ENCODE measurements around the gene RWDD3. TPM values are rescaled to one million over a fixed set of nuclear protein-coding genes. Genes with fewer than 3 reads are reported as not detected.

Gene RWDD3
- total and polyA plus RNA-seq, 2 of the 13 experiments (the other 11 are each of a cell fraction or from before 2014, with no cell fraction given) = 18.3 to 21.2 TPM

- FAIRE-seq = no peak
- H4K20me1 ChIP-seq (ENCODE audit: insufficient read depth, low read length) = no peaks in the 10 kb centered on the region
- no peaks in the 10 kb centered on the region for H3K4me1 ChIP-seq (ENCODE audit: insufficient read depth, low read length)
- H3K9me3 ChIP-seq (ENCODE audit: low read length) = no peaks in the 10 kb centered on the region
- no TSS peak for BruUV-seq (replicated peaks)
- H3K4me2 ChIP-seq (ENCODE audit: low read depth, low read length) = no peak overlapping the region
- H3K4me3 ChIP-seq (replicated peaks in 1 of 3; ENCODE audit: insufficient read depth in 1 of 3, low read depth in 2 of 3, low read length in 3 of 3) = no peak overlapping the region
- ChIA-PET POLR2A (no interaction called here), CTCF (ENCODE audit: low intra/inter-chr PET ratio, low total read pairs) (no interaction called here)
- no CpG with 5 or more reads among the region's 1 CpG for WGBS (ENCODE audit: low lambda C conversion rate)
- H3K9ac ChIP-seq (ENCODE audit: insufficient read depth, low read depth, low read length) = no peak overlapping the region
- H3K27ac ChIP-seq (ENCODE audit: extremely low read length, insufficient read depth, low read length) = no peak overlapping the region
- in situ Hi-C loops (cut with HindIII; ENCODE audit: extremely low pct_ligation_motif_present, low pct_unique_long_range_greater_than_20kb) (loop anchor here (25.0 kb wide), 1 partner anchor 388 kb away; no protein-coding TSS in a partner anchor), intact Hi-C loops (cut with micrococcal nuclease; ENCODE audit: unreplicated experiment) (no loop called here)
- H2AFZ ChIP-seq (ENCODE audit: low read length) = no peak overlapping the region
- H3K79me2 ChIP-seq (ENCODE audit: insufficient read depth, low read length) = no peaks in the 10 kb centered on the region
- DNase-seq (ENCODE audit: low spot score) = no peak
- peaks cover 0 to 2% of the 10 kb centered on the region in 2 experiments; a peak in 1 of 5 replicates for H3K36me3 ChIP-seq (replicated peaks in 1 of 2; ENCODE audit: control insufficient read depth in 1 of 2, insufficient read depth in 2 of 2, low read length in 2 of 2)
- peak; percentile 32 for ATAC-seq
- no peaks in the 10 kb centered on the region for H3K27me3 ChIP-seq (ENCODE audit: control insufficient read depth in 1 of 2, insufficient read depth in 2 of 2, low read length in 2 of 2)
- TF ChIP-seq GLI4 (CRISPR knock-in tag; IDR thresholded peaks at IDR 0.05; ENCODE audit: borderline replicate concordance) (no peak), NFAT5 (CRISPR knock-in tag; IDR thresholded peaks at IDR 0.05) (no peak), MLX (CRISPR knock-in tag; IDR thresholded peaks at IDR 0.05) (no peak), CCDC6 (CRISPR knock-in tag; IDR thresholded peaks at IDR 0.05) (no peak), CERS6 (CRISPR knock-in tag; IDR thresholded peaks at IDR 0.05) (no peak), TGIF2 (CRISPR knock-in tag; IDR thresholded peaks at IDR 0.05) (no peak), HNF1A (IDR thresholded peaks at IDR 0.05; ENCODE audit: low read depth) (no peak), HNF1A (CRISPR knock-in tag; IDR thresholded peaks at IDR 0.05; ENCODE audit: borderline replicate concordance) (no peak), TEAD3 (CRISPR knock-in tag; optimal IDR thresholded peaks at IDR 0.05; ENCODE audit: borderline replicate concordance) (no peak), MATR3 (CRISPR knock-in tag; IDR thresholded peaks at IDR 0.05) (no peak), KDM5B (CRISPR knock-in tag; IDR thresholded peaks at IDR 0.05; ENCODE audit: borderline replicate concordance) (no peak), TMF1 (CRISPR knock-in tag; IDR thresholded peaks at IDR 0.05; ENCODE audit: low read depth) (no peak), ZNF616 (CRISPR knock-in tag; IDR thresholded peaks at IDR 0.05; ENCODE audit: low read depth) (no peak), KDM3A (CRISPR knock-in tag; IDR thresholded peaks at IDR 0.05; ENCODE audit: low read depth) (no peak), SP4 (CRISPR knock-in tag; IDR thresholded peaks at IDR 0.05) (no peak)
Measured at GRCh38 chr1:95249916-95250315, 15.9 kb downstream of the RWDD3 start.

Measured in HepG2 (cell line).